ENCODE data around the gene SLC35F1.
"Not testable (repeated sequence)": the region's sequence is repeated elsewhere in the genome, so short reads cannot be mapped to it uniquely, and the experiment has no call there.

The SLC35F1 gene

DNA sequence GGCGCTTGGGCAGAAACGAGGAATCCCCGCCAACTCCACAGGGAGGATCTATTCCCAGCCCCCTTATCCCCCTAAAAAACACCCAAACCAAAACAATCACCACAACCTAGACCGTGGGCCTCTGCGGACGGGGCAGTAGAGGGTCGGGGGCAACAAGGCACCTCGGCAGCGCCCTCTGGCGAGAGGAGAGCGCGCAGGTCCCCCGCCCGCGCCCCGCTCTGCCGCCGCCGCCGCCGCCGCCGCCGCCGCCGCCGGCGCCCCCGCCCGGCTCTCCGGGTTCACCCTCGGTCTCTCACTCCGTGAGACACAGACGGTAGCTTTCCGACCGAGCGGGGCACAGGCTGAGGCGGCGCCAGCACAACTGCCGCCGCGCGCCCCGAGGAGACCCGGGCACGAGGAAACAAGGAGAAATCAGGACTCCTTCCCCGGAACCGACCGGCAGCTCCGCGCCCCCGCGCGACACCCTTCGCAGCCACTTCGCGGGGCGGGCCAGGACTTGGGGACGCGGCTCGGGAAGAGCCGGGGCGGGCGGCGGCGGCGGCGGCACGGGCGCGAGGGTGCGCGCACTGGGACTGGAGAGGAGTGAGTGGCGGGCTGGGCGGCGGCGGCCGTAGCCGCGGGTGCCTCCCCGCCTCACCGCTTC, at the start of gene SLC35F1:
Gene SLC35F1, plus strand, starts transcription at position 307 of the 643 bp plus-strand sequence.
- DNase-seq, result peak; percentile 7

DNA sequence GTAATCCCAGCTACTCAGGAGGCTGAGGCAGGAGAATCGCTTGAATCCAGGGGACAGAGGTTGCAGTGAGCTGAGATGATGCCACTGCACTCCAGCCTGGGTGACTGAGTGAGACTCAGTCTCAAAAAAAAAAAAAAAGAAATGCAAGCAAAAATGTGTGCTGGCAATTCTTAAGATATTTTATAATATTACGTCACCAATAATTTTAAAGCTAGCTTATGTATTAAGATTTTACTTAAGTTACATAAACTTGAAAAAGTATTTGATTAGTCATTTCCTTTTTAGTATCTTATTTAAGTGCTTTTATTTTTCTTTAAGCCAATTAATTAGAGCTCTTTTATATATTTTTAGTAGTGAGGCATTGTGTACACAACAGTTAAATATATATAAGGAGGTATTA, 48.5 kb upstream of the SLC35F1 start:
- not testable (repeated sequence) for DNase-seq

GRCh38 chr6:117861545-117861944, 45.5 kb upstream of the SLC35F1 start:
- no peak for DNase-seq

- no peak for DNase-seq
Measured at GRCh38 chr6:117866561-117866960, 40.5 kb upstream of the SLC35F1 start.

DNA sequence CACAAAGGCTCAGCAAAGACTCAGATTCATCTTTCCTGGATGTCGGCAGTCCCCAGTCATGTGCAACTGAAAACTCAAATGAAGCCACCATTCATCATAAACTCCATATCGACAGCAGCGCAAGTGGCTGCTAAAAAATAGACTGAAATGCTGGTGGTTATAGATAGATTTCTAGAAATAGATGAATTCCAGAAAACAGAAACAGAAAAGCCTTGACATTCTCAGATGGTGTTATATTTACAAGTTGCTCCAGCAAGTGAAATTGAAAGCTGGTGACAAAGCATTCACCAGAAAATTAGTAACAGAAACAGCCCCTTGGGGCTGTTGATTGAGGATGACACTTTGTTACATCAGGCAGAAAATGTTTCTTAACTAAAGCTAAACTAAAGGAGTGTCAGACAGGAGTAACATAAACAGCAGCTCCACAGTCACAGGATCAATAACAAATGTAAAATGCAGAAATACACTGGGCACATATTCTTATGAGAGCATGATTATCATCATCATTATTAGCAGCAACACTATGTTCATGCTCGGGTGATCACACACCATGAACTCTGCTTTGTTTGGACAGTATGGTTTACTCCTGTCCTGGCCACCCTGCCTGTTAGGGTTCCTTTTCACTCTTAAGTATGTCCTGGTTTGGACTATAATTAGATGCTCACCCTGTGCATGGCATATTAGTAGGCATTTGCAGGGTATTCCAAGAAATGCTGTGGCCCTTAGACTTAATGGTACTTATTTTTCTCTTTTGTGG, 36.4 kb upstream of the SLC35F1 start:
- no peak for DNase-seq

DNA sequence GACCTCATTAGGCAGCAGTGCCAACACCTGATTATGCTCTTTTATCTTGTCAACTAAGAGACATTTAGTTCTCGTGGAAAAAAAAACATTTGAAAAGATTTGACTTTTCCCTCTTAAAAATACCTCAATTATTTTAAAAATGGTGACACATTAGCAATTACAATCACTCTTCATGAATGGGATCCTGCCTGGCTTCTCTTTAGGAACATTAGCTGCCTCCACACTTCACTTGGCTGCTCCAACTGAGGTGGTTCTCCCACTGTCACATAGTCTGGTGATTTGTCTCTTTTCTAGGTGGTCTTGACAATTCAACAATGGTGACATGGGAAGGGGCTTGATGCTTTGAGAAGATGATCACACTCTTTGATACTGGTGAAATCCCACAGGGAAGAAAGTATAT, 26.2 kb upstream of the SLC35F1 start:
- no peak for DNase-seq

DNA sequence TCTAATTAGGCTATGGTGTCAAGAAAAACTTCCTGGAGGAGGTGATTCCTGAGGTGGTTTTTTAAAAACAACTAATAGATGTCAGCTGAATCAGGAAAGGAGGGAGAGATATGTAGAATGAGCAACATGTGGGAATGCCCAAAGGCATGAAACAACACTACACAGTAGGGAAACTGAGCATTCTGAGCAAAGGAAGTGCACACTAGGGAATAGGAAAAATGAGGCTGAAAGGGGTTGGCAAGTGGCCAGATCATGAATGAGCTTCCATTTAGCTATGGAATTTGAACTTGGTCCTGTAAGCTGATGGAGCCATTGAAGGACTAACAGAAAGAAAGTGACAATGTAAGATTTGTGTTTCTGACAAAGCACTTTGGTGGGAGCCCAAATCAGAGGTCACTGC, 16.9 kb upstream of the SLC35F1 start:
- DNase-seq, result no peak

DNA sequence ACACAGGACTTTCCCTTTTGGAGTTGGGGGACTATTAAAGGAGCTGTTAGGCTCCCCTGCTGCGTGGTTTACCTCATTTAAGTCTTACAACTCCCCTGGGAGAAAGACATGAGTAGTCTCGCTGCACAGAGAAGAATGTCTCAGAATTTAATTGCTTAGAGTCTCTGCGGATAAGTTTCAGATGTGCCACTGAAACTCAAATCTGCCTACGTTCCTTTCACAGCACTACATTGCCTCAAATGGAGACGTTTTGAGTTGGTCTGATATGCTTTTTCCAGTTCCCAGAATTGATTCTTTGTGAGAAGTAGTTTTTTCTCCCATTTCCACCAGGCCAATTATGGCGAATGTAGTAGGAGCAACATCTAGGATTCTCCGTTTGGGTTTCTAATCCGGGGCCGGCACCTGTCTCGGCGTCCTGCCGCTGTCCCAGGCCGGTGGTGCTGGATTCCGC, 532 bp upstream of the SLC35F1 start:
- no peak for DNase-seq

- DNase-seq, result no peak
Measured at GRCh38 chr6:117907601-117908245, 659 bp downstream of the SLC35F1 start.

DNA sequence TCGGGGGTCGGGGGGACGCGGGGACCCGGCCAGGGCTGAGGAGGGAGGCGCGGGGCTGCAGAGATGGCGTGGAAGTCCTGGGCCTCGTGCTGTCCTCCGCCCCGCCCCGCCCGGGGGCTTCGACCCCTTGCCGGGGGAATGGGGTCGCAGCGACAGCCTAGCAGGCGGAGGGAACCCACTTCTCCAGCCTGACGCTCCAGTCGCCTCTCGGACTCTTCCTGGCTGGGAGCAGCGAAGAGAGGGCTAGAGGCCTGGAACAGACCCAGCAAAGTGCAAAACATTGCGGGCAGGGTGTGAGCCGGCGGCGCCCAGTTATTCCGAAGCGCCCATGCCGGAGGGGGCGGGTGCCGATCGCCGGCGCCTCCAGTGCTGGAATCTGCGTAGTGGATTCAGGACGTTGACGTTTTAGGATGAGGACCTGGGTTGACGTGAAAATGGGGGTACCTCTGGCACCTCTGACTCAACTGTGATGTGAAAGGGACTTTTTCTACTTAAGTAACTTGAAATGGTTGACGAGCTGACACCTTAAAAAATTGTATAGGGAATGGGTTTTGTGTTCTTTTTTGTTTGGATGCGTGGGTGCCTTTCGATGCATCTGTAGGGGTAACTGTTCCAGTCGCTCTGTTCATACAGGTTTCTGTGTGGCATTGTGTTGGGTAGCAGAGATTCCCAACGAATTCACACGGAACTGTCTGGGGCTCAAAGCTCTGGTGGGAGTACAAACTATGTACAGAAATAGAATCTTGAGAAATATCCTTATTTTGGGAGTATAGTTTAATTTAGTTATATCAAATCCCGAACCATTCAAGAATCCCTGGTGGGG, 1.4 kb downstream of the SLC35F1 start:
- DNase-seq, result no peak

DNA sequence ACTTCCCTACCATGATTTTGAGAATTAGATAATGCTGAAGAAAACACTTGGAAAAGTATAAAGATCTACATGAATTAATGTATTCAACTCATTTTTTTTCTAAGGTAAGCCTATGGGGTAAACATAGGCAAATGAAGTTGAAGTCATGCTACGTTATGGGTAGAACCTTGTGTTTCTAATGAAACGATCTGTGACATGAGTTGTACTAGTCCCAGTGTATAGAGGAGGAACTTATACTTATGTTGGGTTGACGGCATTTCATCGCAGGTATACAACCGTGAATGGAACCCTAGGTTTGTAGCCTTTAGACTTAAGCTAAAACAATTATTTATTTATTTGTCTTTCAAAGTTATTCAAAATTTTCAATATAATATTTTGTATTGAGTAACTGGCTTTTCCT, 2.6 kb downstream of the SLC35F1 start:
- no peak for DNase-seq

DNA sequence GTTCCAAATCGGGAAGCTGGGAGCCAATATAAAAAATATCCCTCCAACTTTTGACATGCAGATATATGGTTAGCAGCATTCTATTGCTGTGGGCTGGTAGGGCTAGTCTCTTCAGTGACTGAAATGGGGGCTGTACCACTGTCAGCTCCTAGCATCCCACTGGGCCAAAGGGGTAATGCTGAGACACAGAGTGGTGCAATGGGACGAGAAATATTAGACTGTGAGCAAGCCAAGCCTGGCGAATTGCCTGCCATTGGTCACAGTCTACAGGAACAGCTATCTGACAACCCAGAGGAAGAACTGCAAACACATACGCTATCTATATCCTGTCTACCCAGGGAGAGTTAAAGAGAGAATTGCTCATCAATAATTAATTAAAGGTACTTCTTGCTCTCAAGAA, 3.5 kb downstream of the SLC35F1 start:
- no peak for DNase-seq

DNA sequence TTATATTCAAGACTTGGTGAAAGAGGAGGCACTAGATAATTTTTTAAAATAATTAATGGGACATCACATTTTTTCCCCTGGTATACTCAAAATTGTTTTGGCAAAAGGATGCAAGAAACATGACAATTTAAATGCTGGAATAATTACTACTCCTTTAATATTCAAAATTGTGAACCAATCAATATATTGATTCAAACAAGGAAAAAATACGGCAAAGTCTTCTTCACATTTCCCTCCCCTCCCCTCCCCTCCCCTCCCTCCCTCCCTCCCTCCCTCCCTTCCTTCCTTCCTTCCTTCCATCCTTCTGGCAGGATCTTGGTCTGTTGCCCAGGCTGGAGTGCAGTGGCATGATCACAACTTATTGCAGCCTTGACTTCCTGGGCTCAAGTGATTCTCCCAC, 4.1 kb downstream of the SLC35F1 start:
- DNase-seq, result no peak

- no peak for DNase-seq
Measured at GRCh38 chr6:117911660-117912059, 4.6 kb downstream of the SLC35F1 start.

GRCh38 chr6:117915846-117916245, 8.8 kb downstream of the SLC35F1 start:
- DNase-seq, result no peak

GRCh38 chr6:117916483-117916882, 9.4 kb downstream of the SLC35F1 start:
- DNase-seq, result no peak

- no peak for DNase-seq
Measured at GRCh38 chr6:117917176-117917575, 10.1 kb downstream of the SLC35F1 start.

DNA sequence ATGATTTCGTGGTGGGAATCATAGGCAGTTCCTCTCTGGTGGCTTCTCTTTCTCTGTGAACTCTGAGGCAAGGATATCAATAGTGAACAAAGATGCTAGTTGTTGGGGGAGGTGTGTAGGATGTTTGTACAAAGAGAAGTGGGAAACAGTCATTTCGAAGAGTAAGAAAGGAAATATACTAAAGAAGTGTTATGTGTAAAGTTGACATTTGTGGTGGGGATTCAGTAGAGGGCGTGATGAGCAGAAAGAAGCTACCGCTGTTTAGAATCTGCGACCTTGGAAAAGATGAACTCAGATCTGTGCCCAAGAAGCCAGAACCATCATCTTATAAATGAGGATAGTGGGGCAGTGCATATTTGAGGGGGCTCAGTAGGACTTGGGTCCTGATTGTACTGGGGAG, 11.4 kb downstream of the SLC35F1 start:
- no peak for DNase-seq

GRCh38 chr6:117919275-117919674, 12.2 kb downstream of the SLC35F1 start:
- no peak for DNase-seq

GRCh38 chr6:117919775-117920729, 13.0 kb downstream of the SLC35F1 start:
- DNase-seq, result no peak

DNA sequence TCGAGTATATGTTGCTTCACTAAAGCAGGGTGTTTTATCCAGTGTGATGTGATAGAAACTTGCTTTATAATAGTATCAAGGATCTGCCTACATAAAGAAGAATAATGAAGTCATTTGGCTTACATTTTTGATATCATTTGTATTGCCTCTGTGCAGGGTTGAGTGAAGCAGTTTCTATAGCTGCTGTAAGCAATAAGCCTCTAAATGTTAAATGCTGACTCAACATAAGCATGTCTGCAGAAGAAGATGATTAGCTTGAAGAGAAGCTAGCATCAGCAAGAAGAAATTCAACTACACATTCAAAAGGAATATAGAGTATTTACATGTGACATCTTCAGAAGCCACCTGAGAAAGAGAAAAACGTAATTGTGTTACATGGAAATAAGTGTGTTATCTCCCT, 17.6 kb downstream of the SLC35F1 start:
- no peak for DNase-seq

- no peak for DNase-seq
Measured at GRCh38 chr6:117927866-117928265, 20.8 kb downstream of the SLC35F1 start.

All from CD4-positive, alpha-beta T cell treated with Interleukin-6 for 4 hours (primary cell).